HepG2 (cell line): ENCODE measurements around the gene SMURF2. TPM values are rescaled to one million over a fixed set of nuclear protein-coding genes. Genes with fewer than 3 reads are reported as not detected.

Experiments used
- AHR ChIP-seq: IDR thresholded peaks from 2 replicates; pipeline ENCODE4 v1.6.1; 2018; ENCODE audit warnings: missing genetic modification reagents, missing compliant biosample characterization
- ATF2 ChIP-seq: sonication (generic); formaldehyde crosslinking; IDR thresholded peaks from 2 replicates; pipeline ENCODE4 v1.4.0; 2020; ENCODE audit warnings: missing genetic modification reagents
- FLYWCH1 ChIP-seq: sonication (generic); formaldehyde crosslinking; IDR thresholded peaks from 2 replicates; pipeline ENCODE4 v1.8.1; 2023; ENCODE audit warnings: mild to moderate bottlenecking, missing genetic modification reagents
- KLF9 ChIP-seq: IDR thresholded peaks from 2 replicates; pipeline ENCODE4 v1.6.1; 2016; ENCODE audit warnings: low read depth
- MTA1 ChIP-seq: sonication (generic); formaldehyde crosslinking; IDR thresholded peaks from 2 replicates; pipeline ENCODE4 v1.4.0; 2020; ENCODE audit warnings: missing genetic modification reagents, mild to moderate bottlenecking, borderline replicate concordance
- NRL ChIP-seq: sonication (generic); formaldehyde crosslinking; IDR thresholded peaks from 2 replicates; pipeline ENCODE4 v1.5.0; 2020; ENCODE audit warnings: missing genetic modification reagents, mild to moderate bottlenecking, moderate library complexity, borderline replicate concordance
- PAF1 ChIP-seq: IDR thresholded peaks from 2 replicates; pipeline ENCODE4 v1.6.1; 2016; ENCODE audit warnings: missing genetic modification reagents, missing compliant biosample characterization
- PRPF4 ChIP-seq: fragments of 200-400 bp; formaldehyde crosslinking; IDR thresholded peaks from 2 replicates; pipeline ENCODE4 v1.6.1; 2016; ENCODE audit warnings: low read length, low read depth; ENCODE audit not compliant: poor library complexity, severe bottlenecking
- RBM39 ChIP-seq: fragments of 200-400 bp; formaldehyde crosslinking; IDR thresholded peaks from one replicate; pipeline ENCODE4 v1.6.1; 2018; ENCODE audit warnings: antibody characterized with exemption, mild to moderate bottlenecking, low read depth, low read length; ENCODE audit not compliant: poor library complexity, severe bottlenecking
- SMAD3 ChIP-seq: sonication (generic); formaldehyde crosslinking; IDR thresholded peaks from 2 replicates; pipeline ENCODE4 v1.4.0; 2020; ENCODE audit warnings: missing genetic modification reagents
- SOX5 ChIP-seq: IDR thresholded peaks from 2 replicates; pipeline ENCODE4 v1.6.1; 2016; ENCODE audit warnings: borderline replicate concordance
- SRSF9 ChIP-seq: fragments of 200-400 bp; formaldehyde crosslinking; IDR thresholded peaks from 2 replicates; pipeline ENCODE4 v1.6.1; 2018; ENCODE audit warnings: borderline replicate concordance, mild to moderate bottlenecking, low read depth, low read length; ENCODE audit not compliant: insufficient read depth, poor library complexity, severe bottlenecking
- TRAFD1 ChIP-seq: sonication (generic); formaldehyde crosslinking; IDR thresholded peaks from 2 replicates; pipeline ENCODE4 v1.5.1; 2020; ENCODE audit warnings: missing genetic modification reagents, mild to moderate bottlenecking, borderline replicate concordance
- ZC3H13 ChIP-seq: sonication (generic); formaldehyde crosslinking; IDR thresholded peaks from 2 replicates; pipeline ENCODE4 v1.8.1; 2023; ENCODE audit warnings: mild to moderate bottlenecking, missing genetic modification reagents, moderate library complexity
- ZMAT5 ChIP-seq: sonication (generic); formaldehyde crosslinking; IDR thresholded peaks from 2 replicates; pipeline ENCODE4 v1.5.0; 2020; ENCODE audit warnings: mild to moderate bottlenecking, low read depth, missing genetic modification reagents, borderline replicate concordance
- ZMYM2 ChIP-seq: sonication (generic); formaldehyde crosslinking; IDR thresholded peaks from 2 replicates; pipeline ENCODE4 v1.8.0; 2022; ENCODE audit warnings: mild to moderate bottlenecking, missing genetic modification reagents
- ZNF232 ChIP-seq: sonication (generic); formaldehyde crosslinking; IDR thresholded peaks from 2 replicates; pipeline ENCODE4 v1.4.0; 2020; ENCODE audit warnings: missing genetic modification reagents, borderline replicate concordance
- ZNF256 ChIP-seq: sonication (generic); formaldehyde crosslinking; conservative IDR thresholded peaks from 2 replicates; pipeline ENCODE4 v1.4.0; 2020; ENCODE audit warnings: missing genetic modification reagents
- ZNF460 ChIP-seq: sonication (generic); formaldehyde crosslinking; IDR thresholded peaks from 2 replicates; pipeline ENCODE4 v1.5.1; 2020; ENCODE audit warnings: missing genetic modification reagents, mild to moderate bottlenecking, borderline replicate concordance
- ZNF556 ChIP-seq: sonication (generic); formaldehyde crosslinking; IDR thresholded peaks from 2 replicates; pipeline ENCODE4 v1.4.0; 2020; ENCODE audit warnings: mild to moderate bottlenecking, missing genetic modification reagents, borderline replicate concordance
- ZNF589 ChIP-seq: sonication (generic); formaldehyde crosslinking; conservative IDR thresholded peaks from 2 replicates; pipeline ENCODE4 v1.8.0; 2022; ENCODE audit warnings: mild to moderate bottlenecking, moderate library complexity, missing genetic modification reagents
- ZNF672 ChIP-seq: sonication (generic); formaldehyde crosslinking; IDR thresholded peaks from 2 replicates; pipeline ENCODE4 v1.8.1; 2022; ENCODE audit warnings: missing genetic modification reagents
- polyA plus RNA-seq, 8 experiments: library from polyadenylated mRNA; depleted of rRNA in 3 of 8; stranded (reverse) in 7 of 8; unstranded in 1 of 8; fragments of >200 nt; fragmentation: Illumina TruSeq in 4 of 8; extraction: Trizol in 4 of 8; gene quantifications; 2 replicates each; pipeline versions ENCODE4 v1.2.1 to v1.2.3, GENCODE V29; 2011 to 2016; ENCODE audit warnings: low read depth in 4 of 8, missing spikeins in 1 of 8, mixed read lengths in 1 of 8; ENCODE audit not compliant: insufficient read depth in 1 of 8
- total RNA-seq, 5 experiments: library from RNA; depleted of rRNA; stranded (reverse); fragments of >200 nt; fragmentation: Illumina TruSeq; extraction: Trizol; gene quantifications; 2 replicates each; pipeline ENCODE4 v1.2.3, GENCODE V29; 2016; ENCODE audit warnings: low read depth in 1 of 5
- TF ChIP-seq, protein P1 (sequence below): sonication (generic); formaldehyde crosslinking; IDR thresholded peaks from 2 replicates; pipeline ENCODE4 v1.4.0; 2020; ENCODE audit warnings: mild to moderate bottlenecking, missing genetic modification reagents

Gene SMURF2
- total and polyA plus RNA-seq, 2 of the 13 experiments (the other 11 are each of a cell fraction or from before 2014, with no cell fraction given) = 14.9 to 24.3 TPM

GRCh38 chr17:64505340-64506200 lies 156.5 kb downstream of the SMURF2 start (continued):
- no peak for TF ChIP-seq SRSF9
- peak; percentile 49; the same call in 1 of the 2 replicates for TF ChIP-seq SOX5
- TF ChIP-seq RBM39 = peak; percentile 81
- TF ChIP-seq ZNF556 (CRISPR knock-in tag) = peak; percentile 32; the same call in 1 of the 2 replicates
- no peak for TF ChIP-seq ZNF460 (CRISPR knock-in tag)
- TF ChIP-seq PAF1 = no peak; the same call in 1 of the 2 replicates
- TF ChIP-seq ZNF232 = peak; percentile 65; the same call in 1 of the 2 replicates
- 0 out of 2 replicates have a peak, but pooled peaks have one; percentile 61 for TF ChIP-seq KLF9 (CRISPR knock-in tag)
- no peak; the same call in 1 of the 2 replicates for TF ChIP-seq NRL (CRISPR knock-in tag)
- no peak for TF ChIP-seq TRAFD1 (CRISPR knock-in tag)
- TF ChIP-seq FLYWCH1 (CRISPR knock-in tag) = 0 out of 2 replicates have a peak, but pooled peaks have one; percentile 71
- TF ChIP-seq ZMAT5 (CRISPR knock-in tag) = no peak
- TF ChIP-seq AHR (CRISPR knock-in tag) = no peak
- TF ChIP-seq MTA1 (CRISPR knock-in tag) = no peak; the same call in 1 of the 2 replicates
- TF ChIP-seq ZC3H13 (CRISPR knock-in tag) = no peak; the same call in 1 of the 2 replicates
- no peak for TF ChIP-seq ZNF256 (CRISPR knock-in tag)
- TF ChIP-seq ZNF589 (CRISPR knock-in tag) = no peak
- peak; percentile 64; the same call in 1 of the 2 replicates for TF ChIP-seq ATF2
- TF ChIP-seq, protein P1, sequence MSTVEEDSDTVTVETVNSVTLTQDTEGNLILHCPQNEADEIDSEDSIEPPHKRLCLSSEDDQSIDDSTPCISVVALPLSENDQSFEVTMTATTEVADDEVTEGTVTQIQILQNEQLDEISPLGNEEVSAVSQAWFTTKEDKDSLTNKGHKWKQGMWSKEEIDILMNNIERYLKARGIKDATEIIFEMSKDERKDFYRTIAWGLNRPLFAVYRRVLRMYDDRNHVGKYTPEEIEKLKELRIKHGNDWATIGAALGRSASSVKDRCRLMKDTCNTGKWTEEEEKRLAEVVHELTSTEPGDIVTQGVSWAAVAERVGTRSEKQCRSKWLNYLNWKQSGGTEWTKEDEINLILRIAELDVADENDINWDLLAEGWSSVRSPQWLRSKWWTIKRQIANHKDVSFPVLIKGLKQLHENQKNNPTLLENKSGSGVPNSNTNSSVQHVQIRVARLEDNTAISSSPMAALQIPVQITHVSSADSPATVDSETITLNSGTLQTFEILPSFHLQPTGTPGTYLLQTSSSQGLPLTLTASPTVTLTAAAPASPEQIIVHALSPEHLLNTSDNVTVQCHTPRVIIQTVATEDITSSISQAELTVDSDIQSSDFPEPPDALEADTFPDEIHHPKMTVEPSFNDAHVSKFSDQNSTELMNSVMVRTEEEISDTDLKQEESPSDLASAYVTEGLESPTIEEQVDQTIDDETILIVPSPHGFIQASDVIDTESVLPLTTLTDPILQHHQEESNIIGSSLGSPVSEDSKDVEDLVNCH (CRISPR knock-in tag) = no peak
- TF ChIP-seq PRPF4 = no peak
- no peak for TF ChIP-seq ZMYM2 (CRISPR knock-in tag)
- TF ChIP-seq SMAD3 (CRISPR knock-in tag) = peak; percentile 63; the same call in 1 of the 2 replicates
- no peak for TF ChIP-seq ZNF672 (CRISPR knock-in tag)
